Activated CD4-positive, alpha-beta T cell treated with anti-CD3 and anti-CD28 coated beads, Interleukin-2, amount 50 U/mL, for 1 hour (primary cell): ENCODE results near the gene KCNMA1.
"Not testable (repeated sequence)": the region's sequence is repeated elsewhere in the genome, so short reads cannot be mapped to it uniquely, and the experiment has no call there.

Source experiments
- DNase-seq: peaks from one replicate; pipeline ENCODE4 v3.0.0-alpha.2; 2020

Gene KCNMA1

DNA sequence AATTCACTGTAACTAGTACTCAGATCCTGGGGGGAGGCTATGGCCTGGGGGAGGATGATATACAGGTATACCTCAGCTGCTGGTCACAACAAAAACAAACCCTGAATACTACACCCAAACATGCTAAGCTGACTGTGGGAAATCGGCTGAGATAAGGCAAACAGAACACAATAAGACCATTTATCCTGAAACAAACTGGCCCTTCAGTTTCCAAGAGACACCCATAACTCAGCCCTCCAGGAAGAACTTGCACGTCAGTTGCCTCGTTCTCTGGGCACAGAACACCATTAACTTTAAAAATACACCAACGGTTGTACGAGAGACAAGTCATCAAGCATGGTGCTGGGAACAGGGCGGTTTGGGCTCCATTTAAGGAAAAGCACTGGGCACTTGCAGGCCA is 24.1 kb upstream of the KCNMA1 start:
- no peak for DNase-seq

- no peak for DNase-seq
Measured at GRCh38 chr10:77661100-77661499, 23.5 kb upstream of the KCNMA1 start.

DNA sequence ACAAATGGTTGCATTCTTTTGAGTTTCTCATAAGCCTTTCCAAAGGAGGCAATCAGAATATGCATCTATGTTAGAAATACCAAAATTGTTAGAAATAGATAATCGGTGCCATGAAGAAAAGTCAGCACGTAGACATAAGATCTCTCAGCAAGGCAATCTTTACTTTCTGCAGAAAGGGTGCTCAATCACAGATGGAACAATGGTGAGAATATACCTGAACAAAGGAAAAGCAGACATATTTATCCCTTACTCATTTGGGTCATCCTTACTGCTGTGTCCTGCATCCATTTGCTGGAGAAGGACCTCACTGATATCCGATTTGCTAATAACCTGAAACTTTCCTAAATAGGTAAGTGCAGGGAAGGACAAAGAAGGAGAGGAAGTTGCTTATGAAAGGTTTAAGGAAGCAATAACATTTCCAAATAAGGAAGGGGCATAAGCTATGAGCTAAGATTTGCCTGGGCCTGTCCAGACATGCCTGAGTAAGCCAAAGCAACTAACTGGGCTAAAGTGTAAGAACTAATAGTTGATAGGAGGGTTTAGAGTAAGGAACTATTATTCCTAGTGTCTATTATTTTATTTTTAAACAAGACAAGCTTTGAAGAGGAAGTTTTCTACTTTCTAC is 21.6 kb upstream of the KCNMA1 start:
- DNase-seq: not testable (repeated sequence)

- DNase-seq: no peak
Measured at GRCh38 chr10:77653210-77653609, 15.6 kb upstream of the KCNMA1 start.

DNA sequence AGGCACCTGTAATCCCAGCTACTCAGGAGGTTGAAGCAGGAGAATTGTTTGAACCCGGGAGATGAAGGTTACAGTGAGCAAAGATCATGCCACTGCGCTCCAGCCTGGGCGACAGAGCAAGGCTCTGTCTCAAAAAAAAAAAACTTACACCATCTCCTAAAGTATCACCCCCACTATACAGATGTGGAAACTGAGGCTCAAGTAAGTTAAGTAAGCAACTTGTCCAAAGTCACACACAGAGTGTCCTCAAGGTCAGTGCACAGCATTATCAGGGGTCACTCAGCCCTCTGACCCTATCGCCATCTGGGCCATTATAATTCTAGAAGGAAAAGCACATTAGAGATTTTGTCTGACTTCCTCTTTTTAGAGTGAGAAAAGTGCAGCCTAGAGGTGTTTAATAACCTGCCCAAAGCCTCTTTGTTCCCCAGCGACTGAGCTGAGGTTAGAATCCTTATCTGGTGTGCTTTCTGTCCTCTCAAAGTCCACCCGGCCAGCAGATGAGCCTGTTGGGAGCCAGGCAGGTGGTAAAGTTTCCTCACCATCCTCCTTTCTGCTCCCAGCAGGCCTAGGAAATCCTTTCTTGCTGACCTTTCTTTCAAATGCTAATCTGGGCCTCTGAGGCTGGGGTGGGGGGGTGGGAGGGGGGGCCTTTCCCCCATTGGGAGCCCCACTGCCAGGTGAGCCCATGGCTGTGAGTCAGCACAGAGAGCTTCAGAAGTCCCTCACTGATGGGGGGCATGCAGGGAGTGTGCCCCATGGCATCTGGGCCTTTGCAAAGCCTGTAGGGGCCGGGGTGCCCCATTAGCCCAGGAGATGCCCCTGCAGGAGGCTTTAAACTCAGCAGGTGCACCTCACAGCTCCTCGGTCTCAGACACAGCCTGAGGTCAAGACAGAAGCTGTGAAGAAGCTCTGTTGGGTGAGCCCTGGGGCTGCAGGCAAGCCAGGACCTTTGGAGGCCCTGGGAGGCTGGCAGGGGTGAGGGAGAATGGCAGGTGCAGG is 12.0 kb upstream of the KCNMA1 start:
- no peak for DNase-seq

DNA sequence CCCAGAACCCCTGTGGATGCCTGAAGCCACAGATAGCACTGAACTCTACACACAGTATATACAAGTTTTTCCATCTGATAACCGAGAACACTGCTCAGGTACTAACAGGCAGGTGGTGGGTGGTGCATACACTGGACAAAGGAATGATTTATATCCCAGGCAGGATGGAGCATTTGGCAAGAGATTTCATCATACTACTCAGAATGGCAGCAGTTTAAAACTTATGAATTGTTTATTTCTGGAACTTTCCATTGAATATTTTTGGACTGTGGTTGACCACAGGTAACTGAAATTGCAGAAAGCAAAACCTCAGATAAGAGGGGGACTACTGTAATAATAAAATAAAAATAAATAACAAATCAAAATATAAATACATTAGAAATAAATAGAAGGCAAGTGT is 10.9 kb upstream of the KCNMA1 start:
- DNase-seq: no peak

GRCh38 chr10:77647543-77648293 is 10.1 kb upstream of the KCNMA1 start:
- no peak for DNase-seq

GRCh38 chr10:77644557-77645243 is 7.1 kb upstream of the KCNMA1 start:
- no peak for DNase-seq

DNA sequence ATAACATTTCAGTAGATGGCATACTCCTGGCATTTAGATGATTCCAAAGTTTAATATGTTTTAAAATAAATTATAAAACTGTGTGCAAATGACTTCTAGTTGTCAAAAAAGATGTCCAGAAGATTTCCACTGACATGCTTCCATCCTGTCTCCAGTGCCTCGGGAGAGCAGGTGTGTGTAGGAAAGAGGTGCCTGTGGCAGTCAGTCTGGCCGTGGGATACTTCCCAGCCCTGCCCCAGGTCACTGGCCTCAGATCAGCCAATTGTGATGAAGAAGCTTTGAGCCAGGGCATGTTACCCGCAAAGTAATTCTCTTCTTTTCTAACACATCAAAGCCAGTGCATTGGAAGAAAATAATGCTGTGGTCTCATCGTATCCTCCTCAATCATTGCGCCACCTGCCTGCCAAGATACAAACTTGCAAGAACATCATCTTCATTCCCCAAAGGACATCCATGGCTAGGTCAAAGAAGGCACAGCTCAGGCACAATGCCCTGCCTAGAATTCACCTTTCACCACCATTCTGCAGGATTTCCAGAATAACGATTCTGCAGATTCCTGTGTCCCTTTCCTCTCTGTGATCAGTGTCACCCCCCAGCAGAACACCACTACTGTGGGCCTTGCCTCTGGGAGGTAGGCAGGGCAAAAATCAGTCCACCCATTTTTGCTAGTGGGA is 6.3 kb upstream of the KCNMA1 start:
- DNase-seq: no peak

- peak; percentile 32 for DNase-seq
Measured at GRCh38 chr10:77641788-77642397, 4.3 kb upstream of the KCNMA1 start.

- DNase-seq: no peak
Measured at GRCh38 chr10:77641344-77641743, 3.7 kb upstream of the KCNMA1 start.

GRCh38 chr10:77640167-77640566 is 2.6 kb upstream of the KCNMA1 start:
- no peak for DNase-seq

GRCh38 chr10:77639756-77640155 is 2.1 kb upstream of the KCNMA1 start:
- DNase-seq: no peak

GRCh38 chr10:77638321-77639101 is 903 bp upstream of the KCNMA1 start:
- DNase-seq: no peak

DNA sequence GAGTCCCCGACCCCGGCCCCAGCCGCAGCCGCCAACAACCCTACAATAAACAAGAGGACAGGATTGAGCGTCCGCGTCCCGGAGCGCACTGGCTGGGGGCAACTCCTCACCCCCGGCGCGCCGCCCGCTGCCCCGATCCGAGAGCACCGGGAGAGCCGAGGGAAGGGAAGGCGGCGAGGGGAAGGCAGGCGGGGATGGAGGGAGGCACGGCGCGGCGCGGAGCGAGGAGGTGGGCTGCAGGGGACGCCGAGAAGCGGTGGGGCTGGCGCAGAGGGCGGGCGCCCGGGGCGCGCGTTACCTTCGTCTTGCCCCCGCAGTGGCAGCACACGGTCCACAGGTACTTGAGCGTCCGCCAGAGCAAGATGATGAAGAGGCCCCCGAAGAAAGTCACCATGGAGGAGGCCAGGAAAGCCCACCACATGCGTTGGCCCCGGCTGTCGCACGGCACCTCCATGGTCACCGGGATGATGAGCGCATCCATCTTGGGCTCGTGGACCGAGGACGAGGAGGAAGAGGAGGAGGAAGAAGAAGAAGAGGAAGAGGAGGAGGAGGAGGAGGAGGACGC is 559 bp downstream of the KCNMA1 start:
- no peak for DNase-seq

GRCh38 chr10:77636282-77636966 is 1.2 kb downstream of the KCNMA1 start:
- DNase-seq: no peak

DNA sequence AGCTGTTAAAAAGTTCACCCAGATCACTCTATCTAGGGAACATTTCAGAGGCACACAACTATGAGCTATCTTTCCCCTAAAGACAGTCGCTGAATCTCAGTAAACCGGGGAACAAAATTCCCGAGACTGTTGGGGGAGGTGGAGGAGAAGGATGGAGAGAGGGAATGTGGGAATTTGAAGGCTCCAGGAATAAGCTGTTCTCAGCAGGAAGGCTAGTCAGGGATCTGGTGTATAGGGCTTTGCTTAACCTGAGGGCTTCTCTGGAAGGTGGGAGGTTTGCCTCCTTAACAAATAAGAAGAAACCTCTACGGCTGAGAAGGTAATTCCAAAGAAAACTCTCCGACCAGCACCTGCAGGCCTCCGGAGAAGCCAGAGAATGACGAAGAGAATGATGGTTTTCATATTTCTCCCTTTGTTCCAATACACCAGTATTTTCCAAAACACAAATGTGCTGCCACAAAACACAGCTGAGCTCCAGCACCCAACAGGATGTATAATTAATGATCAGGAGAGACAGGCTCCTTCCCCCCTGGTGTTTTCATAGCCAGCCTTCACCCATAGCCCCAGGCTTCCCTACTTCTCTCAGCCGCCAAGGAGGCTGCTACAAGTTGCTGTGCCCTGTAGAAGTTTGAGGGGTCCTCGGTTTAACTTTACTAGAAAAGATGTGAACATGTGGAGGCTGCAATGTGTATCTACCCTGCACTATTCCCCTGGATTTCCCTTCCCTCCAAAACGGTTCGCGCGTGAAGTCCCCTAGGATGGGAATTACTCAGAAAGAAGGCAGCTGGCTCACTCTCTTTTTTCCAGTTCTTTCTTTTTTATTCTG is 2.0 kb downstream of the KCNMA1 start:
- DNase-seq: no peak

DNA sequence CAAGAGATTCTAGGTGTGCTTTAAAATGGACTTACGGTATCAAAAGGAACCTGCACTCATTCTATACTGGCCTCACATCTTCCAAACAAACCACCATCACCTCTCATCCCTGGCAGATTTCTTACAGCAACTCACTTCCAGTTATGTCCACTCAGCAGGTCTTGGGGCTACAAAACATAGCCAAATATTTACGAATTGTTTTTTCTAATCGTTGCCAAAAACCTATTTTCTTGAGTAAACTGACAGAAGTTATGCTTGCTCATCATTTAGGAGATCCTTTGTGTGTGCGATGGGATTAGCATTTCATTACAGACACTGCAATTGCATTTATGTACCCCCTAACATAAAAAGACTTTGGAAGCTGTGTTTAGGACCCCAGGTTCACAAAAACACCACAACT is 2.7 kb downstream of the KCNMA1 start:
- no peak for DNase-seq

- DNase-seq: no peak
Measured at GRCh38 chr10:77633376-77633775, 4.2 kb downstream of the KCNMA1 start.
